HCT116 (cell line): ENCODE measurements around the gene OR4E1. TPM values are rescaled to one million over a fixed set of nuclear protein-coding genes. Genes with fewer than 3 reads are reported as not detected.

ENCODE experiments used
- ATAC-seq: fragments of 200-7000 bp; cut with Tn5 transposase; 2 replicates; pipeline ENCODE4 v1.9.1; 2020; ENCODE audit warnings: mild to moderate bottlenecking, moderate library complexity
- BruUV-seq: library from RNA; stranded (reverse); fragments of 400-500 nt; replicated peaks from 2 replicates; lab custom pipeline; 2021; lab: Mats Ljungman, UMichigan
- CTCF ChIA-PET: fragments of 300-600 bp; sonication (Branson Sonifier 250); formaldehyde crosslinking; loops from one replicate; lab custom pipeline; 2021; ENCODE audit warnings: antibody characterized with exemption; lab: Charles Lee
- POLR2A ChIA-PET: fragments of 300-600, 350-600 bp; sonication (Branson Sonifier 250); formaldehyde crosslinking; loops from one replicate; lab custom pipeline; 2021; ENCODE audit warnings: antibody characterized with exemption; lab: Charles Lee
- RAD21 ChIA-PET, 2 experiments: fragments of 300-600 bp; sonication (Branson Sonifier 250); formaldehyde crosslinking; loops; one replicate each; lab custom pipeline; 2023; ENCODE audit warnings: low total read pairs in 2 of 2; ENCODE audit not compliant: uncharacterized antibody in 2 of 2, unreplicated experiment in 2 of 2, low non-redundant PET in 1 of 2; lab: Charles Lee
- DNase-seq: peaks from one replicate; pipeline ENCODE4 v3.0.0-alpha.2; 2010; ENCODE audit warnings: low read depth, low spot score
- H2AFZ ChIP-seq: fragments of 200-600 bp; shearing (Covaris generic), sonication (generic); 2 replicates; pipeline ENCODE4 v1.6.1; 2017; ENCODE audit warnings: low read depth, mixed run types, mixed read lengths, antibody characterized with exemption, low read length; ENCODE audit not compliant: poor library complexity, severe bottlenecking
- H3K27ac ChIP-seq: 2 replicates; pipeline ENCODE4 v1.5.1; 2012; ENCODE audit warnings: low read depth, low read length
- H3K27me3 ChIP-seq: fragments of 200-600 bp; sonication (generic); 2 replicates; pipeline ENCODE4 v1.6.1; 2016; ENCODE audit warnings: mixed run types, low read length, mixed read lengths; ENCODE audit not compliant: insufficient read depth
- H3K36me3 ChIP-seq, 2 experiments: fragments of 200-500 bp in 1 of 2; fragments of 200-600 bp in 1 of 2; sonication (Bioruptor generic) in 1 of 2; sonication (generic) in 1 of 2; 2 replicates each; pipeline versions ENCODE4 v1.5.1 to v1.6.1; 2014 to 2016; ENCODE audit warnings: low read length in 2 of 2, inconsistent platforms in 1 of 2, mixed read lengths in 1 of 2, mixed run types in 1 of 2; ENCODE audit not compliant: insufficient read depth in 2 of 2, control insufficient read depth in 1 of 2
- H3K4me1 ChIP-seq, 2 experiments: fragments of 200-600 bp in 1 of 2; sonication (generic) in 1 of 2; 2 replicates each; pipeline versions ENCODE4 v1.5.1 to v1.6.1; 2012 to 2017; ENCODE audit warnings: low read length in 2 of 2, inconsistent platforms in 1 of 2, mild to moderate bottlenecking in 1 of 2, mixed read lengths in 1 of 2, mixed run types in 1 of 2, moderate library complexity in 1 of 2; ENCODE audit not compliant: insufficient read depth in 2 of 2, control insufficient read depth in 1 of 2
- H3K4me2 ChIP-seq: fragments of 200-600 bp; sonication (generic); 2 replicates; pipeline ENCODE4 v1.6.1; 2017; ENCODE audit warnings: mixed run types, low read length, mixed read lengths
- H3K4me3 ChIP-seq, 2 experiments: fragments of 200-600 bp in 1 of 2; sonication (generic) in 1 of 2; replicated peaks in 1 of 2; 2 replicates each; pipeline ENCODE4 v1.5.1; 2011 to 2016; ENCODE audit warnings: low read length in 2 of 2, control low read depth in 1 of 2, low read depth in 1 of 2, mild to moderate bottlenecking in 1 of 2, mixed read lengths in 1 of 2, mixed run types in 1 of 2
- H3K79me2 ChIP-seq: fragments of 200-600 bp; sonication (generic); 2 replicates; pipeline ENCODE4 v1.6.1; 2017; ENCODE audit warnings: mild to moderate bottlenecking, mixed run types, low read length, moderate library complexity, mixed read lengths; ENCODE audit not compliant: insufficient read depth
- H3K9ac ChIP-seq: fragments of 200-600 bp; sonication (generic); 2 replicates; pipeline ENCODE4 v1.6.1; 2016; ENCODE audit warnings: low read length, mixed read lengths
- H3K9me2 ChIP-seq: fragments of 200-600 bp; sonication (generic), shearing (Covaris generic); 2 replicates; pipeline ENCODE4 v1.6.1; 2017; ENCODE audit warnings: mixed run types, mild to moderate bottlenecking, moderate library complexity; ENCODE audit not compliant: insufficient read depth
- H3K9me3 ChIP-seq, 2 experiments: fragments of 200-500 bp in 1 of 2; fragments of 200-600 bp in 1 of 2; sonication (Bioruptor generic) in 1 of 2; sonication (generic) in 1 of 2; 2 replicates each; pipeline ENCODE4 v1.6.1; 2014 to 2017; ENCODE audit warnings: low read length in 2 of 2, mixed read lengths in 2 of 2, inconsistent platforms in 1 of 2, low read depth in 1 of 2, mild to moderate bottlenecking in 1 of 2, mixed run types in 1 of 2, moderate library complexity in 1 of 2; ENCODE audit not compliant: control insufficient read depth in 1 of 2, insufficient read depth in 1 of 2
- H4K20me1 ChIP-seq: fragments of 200-600 bp; sonication (generic), shearing (Covaris generic); 2 replicates; pipeline ENCODE4 v1.6.1; 2017; ENCODE audit warnings: mixed run types, mild to moderate bottlenecking, moderate library complexity; ENCODE audit not compliant: insufficient read depth
- CBX3 ChIP-seq: IDR thresholded peaks from 2 replicates; pipeline ENCODE4 v1.6.1; 2012; ENCODE audit warnings: low read depth
- CEBPB ChIP-seq: IDR thresholded peaks from 2 replicates; pipeline ENCODE4 v1.6.1; 2012; ENCODE audit warnings: low read depth
- SP1 ChIP-seq: IDR thresholded peaks from 2 replicates; pipeline ENCODE4 v1.6.1; 2012; ENCODE audit warnings: low read depth
- SRF ChIP-seq: IDR thresholded peaks from 2 replicates; pipeline ENCODE4 v1.6.1; 2012; ENCODE audit warnings: low read depth
- ZNF274 ChIP-seq: fragments of 200-500 bp; sonication (Bioruptor generic); IDR thresholded peaks from 2 replicates; pipeline ENCODE4 v1.6.1; 2014; ENCODE audit warnings: mild to moderate bottlenecking, low read depth, low read length, inconsistent platforms
- intact Hi-C: fragments of 100-400 bp; cut with micrococcal nuclease; formaldehyde crosslinking; loops from 2 replicates; pipeline ENCODE4 v1.10.0; 2022
- total RNA-seq: library from RNA; stranded (reverse); gene quantifications from one replicate; pipeline ENCODE4 v1.2.1, GENCODE V29; 2021; ENCODE audit not compliant: unreplicated experiment
- TF ChIP-seq, protein P1 (sequence below), 3 experiments: fragments of 200-600 bp in 1 of 3; sonication (generic) in 1 of 3; IDR thresholded peaks in 2 of 3; conservative IDR thresholded peaks in 1 of 3; 2 replicates each; pipeline ENCODE4 v1.5.1; 2012 to 2017; ENCODE audit warnings: low read depth in 2 of 3, low read length in 2 of 3, antibody characterized with exemption in 1 of 3, borderline replicate concordance in 1 of 3, control low read depth in 1 of 3, mild to moderate bottlenecking in 1 of 3, mixed read lengths in 1 of 3, mixed run types in 1 of 3, moderate library complexity in 1 of 3; ENCODE audit not compliant: insufficient read depth in 1 of 3
- TF ChIP-seq, protein P2 (sequence below): IDR thresholded peaks from 2 replicates; pipeline ENCODE4 v1.6.1; 2012
- TF ChIP-seq, protein P3 (sequence below): IDR thresholded peaks from 2 replicates; pipeline ENCODE4 v1.6.1; 2012; ENCODE audit warnings: low read depth

OR4E1 gene
- total RNA-seq, 1 experiment from 2014 or later: not detected

DNA sequence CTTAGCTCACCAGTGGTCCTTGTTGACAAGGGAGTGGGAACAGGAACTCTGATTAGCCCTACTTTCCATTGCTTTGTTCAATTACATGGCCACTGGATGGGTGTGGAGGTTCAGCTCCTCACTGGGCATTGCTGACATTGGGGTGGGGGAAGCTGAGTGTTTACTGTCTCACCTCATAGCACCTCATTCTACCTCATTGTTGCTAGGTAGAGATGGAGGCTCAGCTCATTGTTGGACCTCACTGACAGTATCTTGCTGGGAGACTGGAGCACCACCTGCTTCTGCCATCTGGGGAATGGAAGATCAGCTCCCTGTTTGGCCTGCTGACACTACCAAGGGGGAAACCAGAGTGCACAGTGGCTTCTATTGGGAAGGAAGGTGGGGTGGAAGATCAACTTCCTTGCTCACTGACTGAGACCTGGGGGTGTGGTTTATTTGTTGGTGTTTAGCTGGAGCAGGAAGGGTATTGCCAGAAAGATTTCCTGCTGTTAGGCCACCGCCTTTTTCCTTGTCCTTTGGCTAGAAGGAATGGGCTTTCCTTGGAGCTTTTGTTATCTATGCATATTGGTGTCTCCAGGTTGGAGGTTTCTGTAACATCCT lies 21.3 kb downstream of the OR4E1 start (continued):
- TF ChIP-seq, protein P1, sequence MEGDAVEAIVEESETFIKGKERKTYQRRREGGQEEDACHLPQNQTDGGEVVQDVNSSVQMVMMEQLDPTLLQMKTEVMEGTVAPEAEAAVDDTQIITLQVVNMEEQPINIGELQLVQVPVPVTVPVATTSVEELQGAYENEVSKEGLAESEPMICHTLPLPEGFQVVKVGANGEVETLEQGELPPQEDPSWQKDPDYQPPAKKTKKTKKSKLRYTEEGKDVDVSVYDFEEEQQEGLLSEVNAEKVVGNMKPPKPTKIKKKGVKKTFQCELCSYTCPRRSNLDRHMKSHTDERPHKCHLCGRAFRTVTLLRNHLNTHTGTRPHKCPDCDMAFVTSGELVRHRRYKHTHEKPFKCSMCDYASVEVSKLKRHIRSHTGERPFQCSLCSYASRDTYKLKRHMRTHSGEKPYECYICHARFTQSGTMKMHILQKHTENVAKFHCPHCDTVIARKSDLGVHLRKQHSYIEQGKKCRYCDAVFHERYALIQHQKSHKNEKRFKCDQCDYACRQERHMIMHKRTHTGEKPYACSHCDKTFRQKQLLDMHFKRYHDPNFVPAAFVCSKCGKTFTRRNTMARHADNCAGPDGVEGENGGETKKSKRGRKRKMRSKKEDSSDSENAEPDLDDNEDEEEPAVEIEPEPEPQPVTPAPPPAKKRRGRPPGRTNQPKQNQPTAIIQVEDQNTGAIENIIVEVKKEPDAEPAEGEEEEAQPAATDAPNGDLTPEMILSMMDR (IDR thresholded peaks at IDR 0.05 in 2 of 3, conservative IDR thresholded peaks at IDR 0.05 in 1 of 3; ENCODE audit: borderline replicate concordance in 1 of 3, insufficient read depth in 1 of 3, low read depth in 2 of 3, low read length in 2 of 3): no peak

DNA sequence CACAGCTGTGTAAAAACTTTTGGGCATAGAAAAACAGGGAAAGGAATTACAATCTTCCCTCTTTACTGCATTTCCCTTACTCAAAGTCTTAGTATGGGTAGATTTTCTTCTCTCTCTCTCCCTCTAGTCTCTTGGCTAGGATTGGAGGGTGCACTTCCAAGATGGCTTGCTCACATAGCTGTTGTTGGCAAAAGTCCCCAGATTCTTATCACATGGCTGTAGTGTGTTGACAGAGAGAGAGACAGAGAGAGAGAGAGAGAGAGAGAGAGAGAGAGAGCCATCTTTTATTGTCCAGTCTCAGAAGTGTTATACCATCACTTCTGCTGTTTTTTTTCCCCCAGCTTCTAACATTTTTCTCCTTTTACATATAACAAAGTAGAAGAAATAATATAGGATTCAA lies 26.2 kb downstream of the OR4E1 start:
- H3K9me2 ChIP-seq: no peaks in the 10 kb centered on the region
- no peak overlapping the region for H3K4me3 ChIP-seq
- DNase-seq (no peak), ATAC-seq (no peak)
- intact Hi-C loops: no loop called here
- ChIA-PET RAD21 (interaction anchor here in 1 of 2 experiments (0.7 kb wide), 1 partner anchor 655 kb away, joined by 3 read pairs; no protein-coding TSS in a partner anchor), POLR2A (no interaction called here), CTCF (no interaction called here)
- H3K4me2 ChIP-seq: no peak overlapping the region
- H2AFZ ChIP-seq: no peak overlapping the region
- H4K20me1 ChIP-seq: no peaks in the 10 kb centered on the region
- TF ChIP-seq ZNF274 (no peak), CBX3 (no peak), CEBPB (no peak), SRF (no peak), SP1 (no peak)
- TF ChIP-seq, protein P2, sequence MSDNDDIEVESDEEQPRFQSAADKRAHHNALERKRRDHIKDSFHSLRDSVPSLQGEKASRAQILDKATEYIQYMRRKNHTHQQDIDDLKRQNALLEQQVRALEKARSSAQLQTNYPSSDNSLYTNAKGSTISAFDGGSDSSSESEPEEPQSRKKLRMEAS: no peak
- TF ChIP-seq, protein P3, sequence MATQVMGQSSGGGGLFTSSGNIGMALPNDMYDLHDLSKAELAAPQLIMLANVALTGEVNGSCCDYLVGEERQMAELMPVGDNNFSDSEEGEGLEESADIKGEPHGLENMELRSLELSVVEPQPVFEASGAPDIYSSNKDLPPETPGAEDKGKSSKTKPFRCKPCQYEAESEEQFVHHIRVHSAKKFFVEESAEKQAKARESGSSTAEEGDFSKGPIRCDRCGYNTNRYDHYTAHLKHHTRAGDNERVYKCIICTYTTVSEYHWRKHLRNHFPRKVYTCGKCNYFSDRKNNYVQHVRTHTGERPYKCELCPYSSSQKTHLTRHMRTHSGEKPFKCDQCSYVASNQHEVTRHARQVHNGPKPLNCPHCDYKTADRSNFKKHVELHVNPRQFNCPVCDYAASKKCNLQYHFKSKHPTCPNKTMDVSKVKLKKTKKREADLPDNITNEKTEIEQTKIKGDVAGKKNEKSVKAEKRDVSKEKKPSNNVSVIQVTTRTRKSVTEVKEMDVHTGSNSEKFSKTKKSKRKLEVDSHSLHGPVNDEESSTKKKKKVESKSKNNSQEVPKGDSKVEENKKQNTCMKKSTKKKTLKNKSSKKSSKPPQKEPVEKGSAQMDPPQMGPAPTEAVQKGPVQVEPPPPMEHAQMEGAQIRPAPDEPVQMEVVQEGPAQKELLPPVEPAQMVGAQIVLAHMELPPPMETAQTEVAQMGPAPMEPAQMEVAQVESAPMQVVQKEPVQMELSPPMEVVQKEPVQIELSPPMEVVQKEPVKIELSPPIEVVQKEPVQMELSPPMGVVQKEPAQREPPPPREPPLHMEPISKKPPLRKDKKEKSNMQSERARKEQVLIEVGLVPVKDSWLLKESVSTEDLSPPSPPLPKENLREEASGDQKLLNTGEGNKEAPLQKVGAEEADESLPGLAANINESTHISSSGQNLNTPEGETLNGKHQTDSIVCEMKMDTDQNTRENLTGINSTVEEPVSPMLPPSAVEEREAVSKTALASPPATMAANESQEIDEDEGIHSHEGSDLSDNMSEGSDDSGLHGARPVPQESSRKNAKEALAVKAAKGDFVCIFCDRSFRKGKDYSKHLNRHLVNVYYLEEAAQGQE: no peak
- H3K27ac ChIP-seq: no peak overlapping the region
- H3K36me3 ChIP-seq: no peaks in the 10 kb centered on the region
- peaks cover 14% of the 10 kb centered on the region for H3K27me3 ChIP-seq
- no peaks in the 10 kb centered on the region for H3K4me1 ChIP-seq
- H3K79me2 ChIP-seq: no peaks in the 10 kb centered on the region
- H3K9me3 ChIP-seq: no peaks in the 10 kb centered on the region
- BruUV-seq: no TSS peak
- H3K9ac ChIP-seq: no peak overlapping the region
